MM.1S (cell line): Measurements from ENCODE around the gene ITIH3.

Source experiments
- DNase-seq: peaks from one replicate; pipeline ENCODE4 v3.0.0-alpha.2; 2015
- H2AFZ ChIP-seq: fragments of 300-600 bp; sonication (generic); 2 replicates; pipeline ENCODE4 v1.6.0; 2016; ENCODE audit warnings: antibody characterized with exemption, low read length
- H3F3A ChIP-seq: fragments of 300-600 bp; sonication (generic); 2 replicates; pipeline ENCODE4 v1.6.1; 2016; ENCODE audit warnings: mild to moderate bottlenecking, antibody characterized with exemption, low read length, moderate library complexity, mixed read lengths; ENCODE audit not compliant: insufficient read depth
- H3K27ac ChIP-seq: fragments of 300-600 bp; sonication (generic); 2 replicates; pipeline ENCODE4 v1.5.1; 2016; ENCODE audit warnings: mild to moderate bottlenecking, low read length
- H3K27me3 ChIP-seq: fragments of 300-600 bp; sonication (generic); replicated peaks from 2 replicates; pipeline ENCODE4 v1.6.0; 2016; ENCODE audit warnings: low read length; ENCODE audit not compliant: insufficient read depth
- H3K36me3 ChIP-seq: fragments of 300-600 bp; sonication (generic); replicated peaks from 2 replicates; pipeline ENCODE4 v1.6.1; 2016; ENCODE audit warnings: mild to moderate bottlenecking, low read length, mixed read lengths; ENCODE audit not compliant: insufficient read depth
- H3K4me1 ChIP-seq: fragments of 300-600 bp; sonication (generic); 2 replicates; pipeline ENCODE4 v1.6.1; 2016; ENCODE audit warnings: low read length, mixed read lengths
- H3K4me2 ChIP-seq: fragments of 300-600 bp; sonication (generic); 2 replicates; pipeline ENCODE4 v1.6.0; 2016; ENCODE audit warnings: low read depth, low read length
- H3K4me3 ChIP-seq: fragments of 300-600 bp; sonication (generic); 2 replicates; pipeline ENCODE4 v1.5.1; 2016; ENCODE audit warnings: low read length, mixed read lengths
- H3K79me2 ChIP-seq: fragments of 300-600 bp; sonication (generic); 2 replicates; pipeline ENCODE4 v1.6.1; 2016; ENCODE audit warnings: mixed run types, low read length, mixed read lengths
- H3K9ac ChIP-seq: fragments of 300-600 bp; sonication (generic); 2 replicates; pipeline ENCODE4 v1.6.1; 2016; ENCODE audit warnings: low read length, mixed read lengths
- H3K9me2 ChIP-seq: fragments of 300-600 bp; sonication (generic); replicated peaks from 2 replicates; pipeline ENCODE4 v1.6.1; 2016; ENCODE audit warnings: mild to moderate bottlenecking, low read length, mixed read lengths; ENCODE audit not compliant: insufficient read depth
- H3K9me3 ChIP-seq: fragments of 300-600 bp; sonication (generic); replicated peaks from 2 replicates; pipeline ENCODE4 v1.6.1; 2016; ENCODE audit warnings: mild to moderate bottlenecking, low read length, mixed read lengths; ENCODE audit not compliant: insufficient read depth
- H4K20me1 ChIP-seq: fragments of 300-600 bp; sonication (generic); 2 replicates; pipeline ENCODE4 v1.6.1; 2016; ENCODE audit warnings: mild to moderate bottlenecking, low read length, moderate library complexity, mixed read lengths; ENCODE audit not compliant: insufficient read depth
- CTCF ChIP-seq: fragments of 300-600 bp; sonication (generic); IDR thresholded peaks from 2 replicates; pipeline ENCODE4 v1.5.1; 2016; ENCODE audit warnings: antibody characterized with exemption, low read length, mixed read lengths
- EZH2 ChIP-seq: fragments of 300-600 bp; sonication (generic); optimal IDR thresholded peaks from 2 replicates; pipeline ENCODE3; 2017; ENCODE audit warnings: low read depth, mild to moderate bottlenecking, antibody characterized with exemption, low read length, mixed read lengths
- EZH2phosphoT487 ChIP-seq: fragments of 300-600 bp; sonication (generic); IDR thresholded peaks from 2 replicates; pipeline ENCODE4 v1.6.1; 2018; ENCODE audit warnings: antibody characterized with exemption, low read length

The ITIH3 gene

GRCh38 chr3:52836471-52836845 lies 41.9 kb downstream of the ITIH3 start:
- DNase-seq, result no peak
- Histone ChIP-seq H3K9ac (no peak overlapping the region), H3K27me3 (no peaks in the 10 kb centered on the region), H3K4me2 (no peak overlapping the region), H3K9me2 (no peaks in the 10 kb centered on the region), H3K36me3 (no peaks in the 10 kb centered on the region), H4K20me1 (no peaks in the 10 kb centered on the region), H3K27ac (no peak overlapping the region), H3K9me3 (no peaks in the 10 kb centered on the region), H3K4me1 (no peaks in the 10 kb centered on the region), H3K4me3 (no peak overlapping the region), H2AFZ (no peak overlapping the region), H3K79me2 (no peaks in the 10 kb centered on the region), H3F3A (no peaks in the 10 kb centered on the region)
- TF ChIP-seq CTCF, result no peak
- TF ChIP-seq EZH2, result no peak
- TF ChIP-seq EZH2phosphoT487, result no peak

- no peak overlapping the region for H3K4me2 ChIP-seq
- no peaks in the 10 kb centered on the region for H4K20me1 ChIP-seq
- no peaks in the 10 kb centered on the region for H3K9me2 ChIP-seq
- DNase-seq, result no peak
- H3K4me1 ChIP-seq, result no peaks in the 10 kb centered on the region
- no peaks in the 10 kb centered on the region for H3K36me3 ChIP-seq
- H3K9me3 ChIP-seq, result no peaks in the 10 kb centered on the region
- no peak overlapping the region for H3K9ac ChIP-seq
- TF ChIP-seq CTCF (no peak), EZH2 (no peak), EZH2phosphoT487 (no peak)
- H3K4me3 ChIP-seq, result no peak overlapping the region
- no peaks in the 10 kb centered on the region for H3K79me2 ChIP-seq
- H3F3A ChIP-seq, result no peaks in the 10 kb centered on the region
- H3K27me3 ChIP-seq, result no peaks in the 10 kb centered on the region
- no peak overlapping the region for H3K27ac ChIP-seq
- no peak overlapping the region for H2AFZ ChIP-seq
These were observed 42.4 kb downstream of the ITIH3 start for GRCh38 chr3:52836986-52837385.

- Histone ChIP-seq H3K9me3 (no peaks in the 10 kb centered on the region), H3K9ac (no peak overlapping the region), H3K27me3 (no peaks in the 10 kb centered on the region), H2AFZ (no peak overlapping the region), H3K4me1 (no peaks in the 10 kb centered on the region), H3K36me3 (no peaks in the 10 kb centered on the region), H3K79me2 (no peaks in the 10 kb centered on the region), H3F3A (no peaks in the 10 kb centered on the region), H3K9me2 (no peaks in the 10 kb centered on the region), H3K27ac (no peak overlapping the region), H3K4me3 (no peak overlapping the region), H3K4me2 (no peak overlapping the region), H4K20me1 (no peaks in the 10 kb centered on the region)
- DNase-seq, result no peak
- no peak for TF ChIP-seq EZH2phosphoT487
- no peak for TF ChIP-seq CTCF
- no peak for TF ChIP-seq EZH2
These were observed 44.1 kb downstream of the ITIH3 start for GRCh38 chr3:52838561-52839267.
